Heart left ventricle (tissue), 13 donors: ENCODE results near the gene NTN4.

Experiments used
- POLR2A ChIP-seq, 2 donors: fragments of 450-650 bp; IDR thresholded peaks; one replicate each; pipeline ENCODE4 v1.6.1; 2017; ENCODE audit warnings: antibody characterized with exemption in 2 of 2, mild to moderate bottlenecking in 2 of 2, moderate library complexity in 2 of 2
- TF ChIP-seq, protein P1 (sequence below), 12 donors: fragments of 200-600 bp; sonication (generic) in 4 of 12; IDR thresholded peaks; one replicate each; pipeline versions ENCODE4 v1.5.0 to v1.8.0; 2018 to 2022; ENCODE audit warnings: antibody characterized with exemption in 12 of 12, mild to moderate bottlenecking in 5 of 12
- donor health status: ischemic (EF 13 %, LVEDD 7.1; RV severe dilation, severe dysfunction).
- donor health status: DM: no; HTN: yes; CAD: no.
- donor health status: DM: no; HTN: no; CAD: no.
- donor health status: ischemic (EF 25% LVEDD 6.9; RV normal size, moderate dysfunction).
- donor health status: ischemic (EF 25% LVEDD 5.7; RV mildly dilated, moderate dysfunction).
- donor health status: ischemic (EF 35%, LVEDD 5.7; RV mildly dilated, moderate dysfunction).
- donor health status: nonischemic (EF 11% LVEDD 7.7; RV severe dilation, severe dysfunction).
- donor health status: DM: yes; HTN: yes; CAD: no.
- donor health status: PGD.
- donor health status: ischemic (EF 29% LVEDD 5.4; RV normal size, mild dysfunction).
- donor health status: nonischemic (EF 23%, LVEDD 6.1; RV moderate dilation, normal function).

DNA sequence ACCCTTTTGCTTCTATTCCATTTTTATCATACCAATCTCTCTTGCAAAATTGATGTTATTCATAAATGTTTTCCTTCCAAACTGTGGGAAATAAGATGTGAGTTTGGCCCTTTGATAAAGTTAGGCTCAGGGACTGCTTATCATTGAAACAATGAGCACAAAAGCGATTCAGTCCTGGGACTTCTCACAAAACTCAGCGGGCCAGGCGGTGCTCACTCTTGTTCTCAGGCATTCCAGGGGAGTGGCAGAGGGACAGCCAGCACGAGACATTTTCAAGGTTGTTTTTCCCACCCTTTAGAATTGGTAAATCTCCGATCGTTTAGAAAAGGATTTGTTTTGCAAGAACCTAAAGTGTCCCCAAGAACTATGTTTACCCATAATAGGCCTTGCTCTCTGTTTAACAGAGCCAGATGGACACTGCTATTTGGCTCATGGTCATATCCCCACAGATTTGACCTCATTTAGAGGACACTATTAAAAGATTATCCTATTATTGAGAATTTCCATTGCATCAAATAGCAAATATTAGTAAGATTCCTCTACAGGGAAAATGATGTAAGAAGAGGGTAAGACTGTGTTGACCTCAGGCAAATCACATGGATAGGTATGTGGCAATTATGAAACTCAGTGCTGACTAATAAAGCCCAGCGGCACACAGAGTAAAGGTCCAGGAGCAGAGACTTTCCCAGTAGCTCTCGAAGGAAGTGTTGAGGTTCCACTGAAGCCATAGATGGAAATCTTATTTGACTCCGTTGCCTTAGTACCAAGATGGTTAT is 136.6 kb downstream of the NTN4 start:
- TF ChIP-seq POLR2A (IDR thresholded peaks at IDR 0.05): no peak
- TF ChIP-seq, protein P1, sequence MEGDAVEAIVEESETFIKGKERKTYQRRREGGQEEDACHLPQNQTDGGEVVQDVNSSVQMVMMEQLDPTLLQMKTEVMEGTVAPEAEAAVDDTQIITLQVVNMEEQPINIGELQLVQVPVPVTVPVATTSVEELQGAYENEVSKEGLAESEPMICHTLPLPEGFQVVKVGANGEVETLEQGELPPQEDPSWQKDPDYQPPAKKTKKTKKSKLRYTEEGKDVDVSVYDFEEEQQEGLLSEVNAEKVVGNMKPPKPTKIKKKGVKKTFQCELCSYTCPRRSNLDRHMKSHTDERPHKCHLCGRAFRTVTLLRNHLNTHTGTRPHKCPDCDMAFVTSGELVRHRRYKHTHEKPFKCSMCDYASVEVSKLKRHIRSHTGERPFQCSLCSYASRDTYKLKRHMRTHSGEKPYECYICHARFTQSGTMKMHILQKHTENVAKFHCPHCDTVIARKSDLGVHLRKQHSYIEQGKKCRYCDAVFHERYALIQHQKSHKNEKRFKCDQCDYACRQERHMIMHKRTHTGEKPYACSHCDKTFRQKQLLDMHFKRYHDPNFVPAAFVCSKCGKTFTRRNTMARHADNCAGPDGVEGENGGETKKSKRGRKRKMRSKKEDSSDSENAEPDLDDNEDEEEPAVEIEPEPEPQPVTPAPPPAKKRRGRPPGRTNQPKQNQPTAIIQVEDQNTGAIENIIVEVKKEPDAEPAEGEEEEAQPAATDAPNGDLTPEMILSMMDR (IDR thresholded peaks at IDR 0.05): no peak
